DOHH2 (cell line): ENCODE data around the gene HLA-DMA.

ENCODE experiments used
- H3F3A ChIP-seq: fragments of 200-600 bp; sonication (generic), shearing (Covaris generic); 2 replicates; pipeline ENCODE4 v1.6.0; 2016; ENCODE audit warnings: antibody characterized with exemption, mild to moderate bottlenecking; ENCODE audit not compliant: control insufficient read depth, insufficient read depth
- H3K27ac ChIP-seq: fragments of 200-600 bp; sonication (generic); 2 replicates; pipeline ENCODE4 v1.5.1; 2014; ENCODE audit warnings: low read depth, mild to moderate bottlenecking, low read length, moderate library complexity
- H3K27me3 ChIP-seq: fragments of 200-600 bp; sonication (generic); 2 replicates; pipeline ENCODE4 v1.6.1; 2014; ENCODE audit warnings: mild to moderate bottlenecking, low read length, mixed read lengths; ENCODE audit not compliant: control insufficient read depth
- H3K36me3 ChIP-seq: fragments of 200-600 bp; sonication (generic); 2 replicates; pipeline ENCODE4 v1.6.1; 2014; ENCODE audit warnings: mild to moderate bottlenecking, low read length, moderate library complexity, mixed read lengths; ENCODE audit not compliant: control insufficient read depth
- H3K4me1 ChIP-seq: fragments of 200-600 bp; sonication (generic); 2 replicates; pipeline ENCODE4 v1.6.1; 2014; ENCODE audit warnings: mild to moderate bottlenecking, low read length, mixed read lengths; ENCODE audit not compliant: control insufficient read depth
- H3K4me2 ChIP-seq: fragments of 200-600 bp; sonication (generic); 2 replicates; pipeline ENCODE4 v1.6.0; 2014; ENCODE audit warnings: mild to moderate bottlenecking, low read length, moderate library complexity
- H3K4me3 ChIP-seq: fragments of 200-600 bp; sonication (generic); 2 replicates; pipeline ENCODE4 v1.5.1; 2014; ENCODE audit warnings: mild to moderate bottlenecking, low read length, mixed read lengths
- H3K79me2 ChIP-seq: fragments of 200-600 bp; sonication (generic); 2 replicates; pipeline ENCODE4 v1.6.1; 2014; ENCODE audit warnings: mild to moderate bottlenecking, low read length, mixed read lengths; ENCODE audit not compliant: control insufficient read depth
- H3K9me2 ChIP-seq: fragments of 200-600 bp; sonication (generic); replicated peaks from 2 replicates; pipeline ENCODE4 v1.6.1; 2014; ENCODE audit warnings: mild to moderate bottlenecking, low read length, mixed read lengths; ENCODE audit not compliant: control insufficient read depth
- H3K9me3 ChIP-seq: fragments of 200-600 bp; sonication (generic); 2 replicates; pipeline ENCODE4 v1.6.1; 2014; ENCODE audit warnings: antibody characterized with exemption, low read length, mixed read lengths; ENCODE audit not compliant: control insufficient read depth, insufficient read depth
- H4K20me1 ChIP-seq: fragments of 200-600 bp; sonication (generic); 2 replicates; pipeline ENCODE4 v1.6.0; 2014; ENCODE audit warnings: low read depth, mild to moderate bottlenecking, antibody characterized with exemption, low read length, moderate library complexity; ENCODE audit not compliant: control insufficient read depth, insufficient read depth
- EZH2phosphoT487 ChIP-seq: fragments of 200-600 bp; sonication (generic); IDR thresholded peaks from 2 replicates; pipeline ENCODE4 v1.6.1; 2017; ENCODE audit warnings: borderline replicate concordance, mild to moderate bottlenecking, antibody characterized with exemption, low read length, moderate library complexity, mixed read lengths
- TF ChIP-seq, protein P1 (sequence below): fragments of 200-600 bp; sonication (generic); IDR thresholded peaks from one replicate; pipeline ENCODE4 v1.5.1; 2014; ENCODE audit warnings: antibody characterized with exemption, mild to moderate bottlenecking, low read depth, low read length; ENCODE audit not compliant: poor library complexity, severe bottlenecking

Gene HLA-DMA

DNA sequence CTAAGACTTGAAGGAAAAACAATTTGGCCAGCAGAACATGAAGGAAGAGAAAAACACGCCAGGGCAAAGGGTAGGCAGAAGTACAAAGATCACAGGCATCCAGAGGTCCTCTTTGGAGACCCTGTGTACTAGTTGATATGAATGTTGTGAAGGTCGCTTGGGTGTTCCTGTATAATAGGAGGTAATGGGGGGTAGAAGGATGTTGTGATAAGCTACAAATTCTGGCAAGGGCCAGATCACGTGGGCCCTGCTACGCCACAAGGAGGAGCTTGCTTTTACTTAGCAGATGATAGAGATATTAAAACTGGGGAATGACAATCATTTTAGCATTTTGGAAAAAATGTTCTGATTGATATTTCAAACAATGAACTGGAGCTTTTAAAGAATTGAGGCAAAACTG is 878 bp upstream of the HLA-DMA start:
- TF ChIP-seq EZH2phosphoT487, result no peak
- TF ChIP-seq, protein P1, sequence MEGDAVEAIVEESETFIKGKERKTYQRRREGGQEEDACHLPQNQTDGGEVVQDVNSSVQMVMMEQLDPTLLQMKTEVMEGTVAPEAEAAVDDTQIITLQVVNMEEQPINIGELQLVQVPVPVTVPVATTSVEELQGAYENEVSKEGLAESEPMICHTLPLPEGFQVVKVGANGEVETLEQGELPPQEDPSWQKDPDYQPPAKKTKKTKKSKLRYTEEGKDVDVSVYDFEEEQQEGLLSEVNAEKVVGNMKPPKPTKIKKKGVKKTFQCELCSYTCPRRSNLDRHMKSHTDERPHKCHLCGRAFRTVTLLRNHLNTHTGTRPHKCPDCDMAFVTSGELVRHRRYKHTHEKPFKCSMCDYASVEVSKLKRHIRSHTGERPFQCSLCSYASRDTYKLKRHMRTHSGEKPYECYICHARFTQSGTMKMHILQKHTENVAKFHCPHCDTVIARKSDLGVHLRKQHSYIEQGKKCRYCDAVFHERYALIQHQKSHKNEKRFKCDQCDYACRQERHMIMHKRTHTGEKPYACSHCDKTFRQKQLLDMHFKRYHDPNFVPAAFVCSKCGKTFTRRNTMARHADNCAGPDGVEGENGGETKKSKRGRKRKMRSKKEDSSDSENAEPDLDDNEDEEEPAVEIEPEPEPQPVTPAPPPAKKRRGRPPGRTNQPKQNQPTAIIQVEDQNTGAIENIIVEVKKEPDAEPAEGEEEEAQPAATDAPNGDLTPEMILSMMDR, result no peak
- Histone ChIP-seq H3K4me2 (peak overlapping the region; percentile 90), H3K27me3 (no peaks in the 10 kb centered on the region), H3K27ac (peak overlapping the region; percentile 84), H3K79me2 (peaks cover 45% of the 10 kb centered on the region), H3K9me2 (no peaks in the 10 kb centered on the region), H4K20me1 (no peaks in the 10 kb centered on the region), H3K9me3 (no peaks in the 10 kb centered on the region), H3F3A (peaks cover 26% of the 10 kb centered on the region), H3K36me3 (peaks cover 18% of the 10 kb centered on the region), H3K4me1 (peaks cover 81% of the 10 kb centered on the region), H3K4me3 (peak overlapping the region; percentile 86)

DNA sequence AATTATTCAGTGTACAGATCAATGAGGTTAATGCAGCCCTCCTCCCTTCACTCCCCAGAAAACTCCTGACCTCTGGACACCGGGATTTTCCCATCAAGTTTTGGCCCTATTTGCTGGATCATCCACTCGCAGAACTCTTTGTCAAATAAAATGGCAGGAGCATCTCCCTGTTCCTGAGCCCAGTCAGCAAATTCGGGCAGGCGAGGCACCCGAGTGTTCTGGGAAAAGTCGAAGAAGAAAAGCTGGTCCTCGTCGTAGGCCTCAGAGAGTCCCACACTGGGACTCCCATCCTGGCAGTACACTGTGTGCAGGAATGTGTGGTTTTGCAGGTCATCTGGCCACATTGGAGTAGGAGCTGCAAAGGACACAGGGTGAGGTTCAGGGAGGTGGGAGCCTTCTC is 2.4 kb downstream of the HLA-DMA start:
- H4K20me1 ChIP-seq, result no peaks in the 10 kb centered on the region
- peak overlapping the region; percentile 27 for H3K27ac ChIP-seq
- peaks cover 40% of the 10 kb centered on the region for H3F3A ChIP-seq
- peaks cover 8% of the 10 kb centered on the region; the same call in 1 of the 2 replicates for H3K9me3 ChIP-seq
- no peaks in the 10 kb centered on the region for H3K9me2 ChIP-seq
- no peaks in the 10 kb centered on the region for H3K27me3 ChIP-seq
- H3K4me1 ChIP-seq, result peaks cover 93% of the 10 kb centered on the region
- TF ChIP-seq EZH2phosphoT487, result no peak
- peak overlapping the region; percentile 86 for H3K4me3 ChIP-seq
- peak overlapping the region; percentile 90 for H3K4me2 ChIP-seq
- peaks cover 38% of the 10 kb centered on the region for H3K36me3 ChIP-seq
- peaks cover 57% of the 10 kb centered on the region for H3K79me2 ChIP-seq

DNA sequence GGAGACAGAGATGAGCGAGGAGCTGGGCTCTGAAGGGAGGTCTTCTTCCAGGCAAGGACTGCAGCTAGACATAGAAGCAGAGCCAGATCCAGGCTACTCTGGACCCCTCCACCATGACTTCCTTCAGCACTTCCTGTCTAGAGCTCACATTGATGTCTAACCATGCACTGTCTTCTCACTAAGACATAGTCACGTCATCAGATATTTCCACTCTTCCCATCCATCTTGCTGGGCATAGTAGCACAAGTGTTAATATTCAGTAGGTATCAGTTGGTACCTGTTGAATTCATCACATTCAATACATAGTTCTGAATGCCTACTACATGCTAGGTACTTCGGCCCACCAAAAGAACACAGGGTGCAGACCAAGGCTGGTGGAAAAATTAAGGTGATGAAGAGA is 2.9 kb downstream of the HLA-DMA start:
- Histone ChIP-seq H3K9me2 (no peaks in the 10 kb centered on the region), H3K27ac (peak overlapping the region; percentile 27), H4K20me1 (no peaks in the 10 kb centered on the region), H3K4me1 (peaks cover 93% of the 10 kb centered on the region), H3K27me3 (no peaks in the 10 kb centered on the region), H3K4me2 (peak overlapping the region; percentile 90), H3K4me3 (peak overlapping the region; percentile 86), H3K36me3 (peaks cover 39% of the 10 kb centered on the region), H3F3A (peaks cover 41% of the 10 kb centered on the region), H3K79me2 (peaks cover 54% of the 10 kb centered on the region), H3K9me3 (peaks cover 8% of the 10 kb centered on the region; the same call in 1 of the 2 replicates)
- TF ChIP-seq, protein P1, result no peak
- no peak for TF ChIP-seq EZH2phosphoT487

DNA sequence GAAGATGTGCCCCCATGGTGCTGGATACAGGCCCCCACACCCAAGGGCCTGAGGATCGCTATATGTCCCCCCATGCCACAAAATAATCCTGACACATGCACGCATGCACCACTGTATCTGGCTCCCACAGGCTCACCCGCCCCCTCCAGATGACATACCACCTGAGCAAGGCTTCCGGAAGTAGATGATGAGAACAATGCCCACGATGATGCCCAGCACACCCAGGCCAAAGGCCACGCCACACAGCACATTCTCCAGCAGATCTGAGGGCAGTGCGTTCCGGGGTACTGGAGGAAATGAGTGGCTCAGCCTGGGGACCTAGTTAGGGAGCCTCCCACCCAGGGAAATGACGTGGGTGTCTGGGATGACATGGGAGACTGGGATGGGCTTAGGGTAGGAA is 3.8 kb downstream of the HLA-DMA start:
- Histone ChIP-seq H3K4me1 (peaks cover 91% of the 10 kb centered on the region), H3K79me2 (peaks cover 54% of the 10 kb centered on the region), H3K36me3 (peaks cover 43% of the 10 kb centered on the region), H3K9me3 (peaks cover 8% of the 10 kb centered on the region; the same call in 1 of the 2 replicates), H3K4me2 (peak overlapping the region; percentile 90), H4K20me1 (no peaks in the 10 kb centered on the region), H3K27me3 (no peaks in the 10 kb centered on the region), H3K4me3 (peak overlapping the region; percentile 8), H3K9me2 (no peaks in the 10 kb centered on the region), H3K27ac (peak overlapping the region; percentile 27; the same call in 1 of the 2 replicates), H3F3A (peaks cover 45% of the 10 kb centered on the region)
- no peak for TF ChIP-seq EZH2phosphoT487
- TF ChIP-seq, protein P1, result no peak
